ENCODE results near the gene SKI.

SKI gene

GRCh38 chr1:2303016-2303775, 75.1 kb downstream of the SKI start:
- no peak for TF ChIP-seq CTCF (conservative IDR thresholded peaks at IDR 0.05; ENCODE audit: low read depth, low read length)
- DNase-seq (ENCODE audit: low read depth): no peak
- no peak overlapping the region for H3K4me3 ChIP-seq (ENCODE audit: low read depth, low read length)

- TF ChIP-seq CTCF (conservative IDR thresholded peaks at IDR 0.05; ENCODE audit: low read depth, low read length): no peak
- DNase-seq (ENCODE audit: low read depth): no peak
- no peak overlapping the region for H3K4me3 ChIP-seq (ENCODE audit: low read depth, low read length)
Observed at GRCh38 chr1:2303781-2304180, 75.7 kb downstream of the SKI start.

GRCh38 chr1:2304282-2304681, 76.2 kb downstream of the SKI start:
- H3K4me3 ChIP-seq (ENCODE audit: low read depth, low read length): no peak overlapping the region
- no peak for TF ChIP-seq CTCF (conservative IDR thresholded peaks at IDR 0.05; ENCODE audit: low read depth, low read length)
- no peak for DNase-seq (ENCODE audit: low read depth)

GRCh38 chr1:2304921-2305681, 77.0 kb downstream of the SKI start:
- no peak for DNase-seq (ENCODE audit: low read depth)
- H3K4me3 ChIP-seq (ENCODE audit: low read depth, low read length): no peak overlapping the region

GRCh38 chr1:2306151-2306978, 78.2 kb downstream of the SKI start:
- TF ChIP-seq CTCF (conservative IDR thresholded peaks at IDR 0.05; ENCODE audit: low read depth, low read length): no peak
- no peak overlapping the region for H3K4me3 ChIP-seq (ENCODE audit: low read depth, low read length)
- DNase-seq (ENCODE audit: low read depth): no peak

More at GRCh38 chr1:2304921-2305681, 77.0 kb downstream of the SKI start:
- no peak for TF ChIP-seq CTCF (conservative IDR thresholded peaks at IDR 0.05; ENCODE audit: low read depth, low read length)

- no peak for TF ChIP-seq CTCF (conservative IDR thresholded peaks at IDR 0.05; ENCODE audit: low read depth, low read length)
- no peak for DNase-seq (ENCODE audit: low read depth)
- no peak overlapping the region for H3K4me3 ChIP-seq (ENCODE audit: low read depth, low read length)
Observed at GRCh38 chr1:2307064-2307605, 79.0 kb downstream of the SKI start.

All from choroid plexus epithelial cell (primary cell).